H1 (cell line): Measurements from ENCODE around the gene LHFPL6. TPM values are rescaled to one million over a fixed set of nuclear protein-coding genes. Genes with fewer than 3 reads are reported as not detected.

Experiments used
- CTCF ChIA-PET: fragments of 300-600 bp; sonication (Branson Sonifier 250); formaldehyde crosslinking; loops from one replicate; lab custom pipeline; 2021; ENCODE audit not compliant: partially characterized antibody; lab: Charles Lee
- POLR2A ChIA-PET: fragments of 300-600 bp; sonication (Branson Sonifier 250); formaldehyde crosslinking; loops from one replicate; lab custom pipeline; 2021; ENCODE audit warnings: inconsistent platforms; ENCODE audit not compliant: partially characterized antibody; lab: Charles Lee
- DNase-seq, 2 experiments: peaks; one replicate each; pipeline versions ENCODE4 v3.0.0 to v3.0.0-alpha.2; 2010 to 2022; ENCODE audit warnings: low spot score in 2 of 2, low read depth in 1 of 2, mixed read lengths in 1 of 2
- FAIRE-seq: peaks from 2 replicates; lab custom pipeline; 2011; peaks lifted over from hg19 to GRCh38; lab: Jason Lieb, UNC
- H2AFZ ChIP-seq: 2 replicates; pipeline ENCODE4 v1.8.1; 2012; ENCODE audit warnings: low read length, inconsistent platforms
- H2AK5ac ChIP-seq: 2 replicates; pipeline ENCODE4 v1.6.1; 2013; ENCODE audit warnings: low read depth, low read length
- H2BK120ac ChIP-seq: replicated peaks from 2 replicates; pipeline ENCODE3; 2013; ENCODE audit warnings: low read depth, low read length, inconsistent platforms
- H2BK12ac ChIP-seq: 2 replicates; pipeline ENCODE4 v1.6.1; 2013; ENCODE audit warnings: low read depth, low read length
- H2BK15ac ChIP-seq: 2 replicates; pipeline ENCODE4 v1.6.1; 2013; ENCODE audit warnings: low read length
- H2BK20ac ChIP-seq: 2 replicates; pipeline ENCODE4 v1.6.1; 2013; ENCODE audit warnings: low read length
- H2BK5ac ChIP-seq: 2 replicates; pipeline ENCODE4 v1.6.1; 2013; ENCODE audit warnings: low read depth, low read length
- H3K14ac ChIP-seq: 2 replicates; pipeline ENCODE4 v1.6.1; 2013; ENCODE audit warnings: inconsistent platforms; ENCODE audit not compliant: insufficient read length
- H3K18ac ChIP-seq: 2 replicates; pipeline ENCODE4 v1.6.1; 2013; ENCODE audit warnings: low read length; ENCODE audit errors: extremely low read depth
- H3K23ac ChIP-seq: 2 replicates; pipeline ENCODE4 v1.6.1; 2013; ENCODE audit warnings: inconsistent platforms; ENCODE audit not compliant: insufficient read length
- H3K23me2 ChIP-seq: 2 replicates; pipeline ENCODE4 v1.6.1; 2013; ENCODE audit warnings: low read depth, low read length
- H3K27ac ChIP-seq: 2 replicates; pipeline ENCODE4 v1.6.1; 2011; ENCODE audit warnings: low read depth, low read length, inconsistent platforms
- H3K27me3 ChIP-seq, 4 experiments: replicated peaks in 1 of 4; 1 replicate in 1 of 4; 2 replicates in 3 of 4; pipeline versions ENCODE4 v1.6.1 to v1.8.1; 2011 to 2013; ENCODE audit warnings: low read length in 3 of 4, mild to moderate bottlenecking in 3 of 4, inconsistent platforms in 2 of 4, mixed read lengths in 2 of 4, moderate library complexity in 1 of 4; ENCODE audit not compliant: control insufficient read depth in 3 of 4, insufficient read depth in 3 of 4; ENCODE audit errors: extremely low read depth in 1 of 4
- H3K36me3 ChIP-seq, 4 experiments: 2 replicates each; pipeline versions ENCODE4 v1.6.1 to v1.8.1; 2011 to 2013; ENCODE audit warnings: mild to moderate bottlenecking in 4 of 4, low read length in 3 of 4, moderate library complexity in 2 of 4, control low read depth in 1 of 4, inconsistent platforms in 1 of 4; ENCODE audit not compliant: insufficient read depth in 4 of 4, control insufficient read depth in 2 of 4
- H3K4ac ChIP-seq: replicated peaks from 2 replicates; pipeline ENCODE3; 2013; ENCODE audit warnings: low read length, low read depth, mixed read lengths, inconsistent platforms; ENCODE audit not compliant: insufficient read length
- H3K4me1 ChIP-seq, 4 experiments: replicated peaks in 1 of 4; 1 replicate in 1 of 4; 2 replicates in 3 of 4; pipeline versions ENCODE4 v1.6.1 to v1.8.1; 2011 to 2013; ENCODE audit warnings: low read length in 3 of 4, inconsistent platforms in 2 of 4, mixed read lengths in 1 of 4; ENCODE audit not compliant: insufficient read depth in 4 of 4, control insufficient read depth in 3 of 4
- H3K4me2 ChIP-seq, 2 experiments: 2 replicates each; pipeline versions ENCODE4 v1.6.1 to v1.8.1; 2011 to 2013; ENCODE audit warnings: low read depth in 2 of 2, low read length in 2 of 2, control low read depth in 1 of 2, inconsistent platforms in 1 of 2, mild to moderate bottlenecking in 1 of 2; ENCODE audit not compliant: insufficient read depth in 1 of 2
- H3K4me3 ChIP-seq, 4 experiments: fragments of 200-600, 300-600 bp in 1 of 4; sonication (generic), shearing (Covaris generic), sonication (Bioruptor Twin) in 1 of 4; 2 replicates each; pipeline versions ENCODE4 v1.5.1 to v1.8.1; 2011 to 2016; ENCODE audit warnings: low read length in 4 of 4, low read depth in 3 of 4, control low read depth in 2 of 4, inconsistent platforms in 2 of 4, mild to moderate bottlenecking in 2 of 4, mixed read lengths in 1 of 4, moderate library complexity in 1 of 4; ENCODE audit not compliant: insufficient read depth in 2 of 4; ENCODE audit errors: extremely low read depth in 1 of 4
- H3K56ac ChIP-seq: replicated peaks from 2 replicates; pipeline ENCODE3; 2013; ENCODE audit warnings: low read depth, mild to moderate bottlenecking, mixed read lengths, low read length, inconsistent platforms; ENCODE audit not compliant: insufficient read length
- H3K79me1 ChIP-seq: 2 replicates; pipeline ENCODE4 v1.6.1; 2013; ENCODE audit warnings: low read depth, low read length, control low read depth
- H3K79me2 ChIP-seq, 2 experiments: 2 replicates each; pipeline versions ENCODE4 v1.6.1 to v1.8.1; 2012 to 2013; ENCODE audit warnings: low read length in 2 of 2, mild to moderate bottlenecking in 2 of 2, inconsistent platforms in 1 of 2; ENCODE audit not compliant: insufficient read depth in 2 of 2, control insufficient read depth in 1 of 2
- H3K9ac ChIP-seq, 4 experiments: replicated peaks in 1 of 4; 1 replicate in 1 of 4; 2 replicates in 3 of 4; pipeline versions ENCODE4 v1.6.1 to v1.8.1; 2011 to 2013; ENCODE audit warnings: low read depth in 3 of 4, low read length in 3 of 4, control low read depth in 2 of 4, mild to moderate bottlenecking in 2 of 4, moderate library complexity in 2 of 4, inconsistent platforms in 1 of 4; ENCODE audit errors: extremely low read depth in 1 of 4
- H3K9me3 ChIP-seq, 2 experiments: 2 replicates each; pipeline versions ENCODE4 v1.6.1 to v1.8.1; 2012 to 2013; ENCODE audit warnings: mild to moderate bottlenecking in 2 of 2, moderate library complexity in 2 of 2, control low read depth in 1 of 2, inconsistent platforms in 1 of 2, low read depth in 1 of 2, low read length in 1 of 2, mixed read lengths in 1 of 2; ENCODE audit not compliant: insufficient read depth in 2 of 2
- H4K20me1 ChIP-seq, 2 experiments: replicated peaks in 1 of 2; 2 replicates each; pipeline versions ENCODE3 to v1.8.1; 2011 to 2013; ENCODE audit warnings: inconsistent platforms in 2 of 2, low read length in 2 of 2, mild to moderate bottlenecking in 1 of 2; ENCODE audit not compliant: insufficient read depth in 2 of 2, control insufficient read depth in 1 of 2
- H4K5ac ChIP-seq: 2 replicates; pipeline ENCODE4 v1.6.1; 2013; ENCODE audit warnings: low read length, low read depth, mixed read lengths, inconsistent platforms; ENCODE audit not compliant: insufficient read length
- H4K8ac ChIP-seq: 2 replicates; pipeline ENCODE4 v1.8.0; 2013; ENCODE audit warnings: mild to moderate bottlenecking, moderate library complexity, low read length, inconsistent platforms; ENCODE audit not compliant: insufficient read depth; ENCODE audit errors: extremely low read depth
- H4K91ac ChIP-seq: replicated peaks from 2 replicates; pipeline ENCODE3; 2013; ENCODE audit warnings: low read length, mixed read lengths, inconsistent platforms; ENCODE audit not compliant: insufficient read length
- CEBPB ChIP-seq: IDR thresholded peaks from 2 replicates; pipeline ENCODE4 v1.6.1; 2012; ENCODE audit warnings: low read depth, low read length
- CHD1 ChIP-seq: IDR thresholded peaks from 2 replicates; pipeline ENCODE4 v1.6.1; 2012; ENCODE audit warnings: low read depth, low read length, improper control_type of control experiment
- CREB1 ChIP-seq: IDR thresholded peaks from 2 replicates; pipeline ENCODE4 v1.6.1; 2012; ENCODE audit warnings: inconsistent platforms
- CTCF ChIP-seq, 3 experiments: IDR thresholded peaks; 1 replicate in 2 of 3; 2 replicates in 1 of 3; pipeline versions ENCODE4 v1.5.1 to v1.6.1; 2011; ENCODE audit warnings: low read length in 3 of 3, mild to moderate bottlenecking in 3 of 3, inconsistent platforms in 2 of 3, low read depth in 1 of 3, moderate library complexity in 1 of 3; ENCODE audit not compliant: insufficient read depth in 1 of 3; ENCODE audit errors: control extremely low read depth in 1 of 3
- KDM5A ChIP-seq: fragments of 200-600 bp; IDR thresholded peaks from 2 replicates; pipeline ENCODE4 v1.7.1; 2012; ENCODE audit warnings: mild to moderate bottlenecking, low read length, inconsistent platforms, mixed read lengths
- POLR2A ChIP-seq, 2 experiments: IDR thresholded peaks; 1 replicate in 1 of 2; 2 replicates in 1 of 2; pipeline ENCODE4 v1.6.1; 2011; ENCODE audit warnings: low read depth in 2 of 2, low read length in 2 of 2, mild to moderate bottlenecking in 2 of 2; ENCODE audit errors: control extremely low read depth in 1 of 2
- POLR2AphosphoS5 ChIP-seq: IDR thresholded peaks from 2 replicates; pipeline ENCODE4 v1.6.1; 2011; ENCODE audit warnings: low read depth, low read length
- POU5F1 ChIP-seq: IDR thresholded peaks from 2 replicates; pipeline ENCODE4 v1.6.1; 2011; ENCODE audit warnings: low read depth, mild to moderate bottlenecking, low read length, moderate library complexity
- SAP30 ChIP-seq: fragments of 300-600 bp; sonication (generic); IDR thresholded peaks from 2 replicates; pipeline ENCODE4 v1.7.1; 2012; ENCODE audit warnings: low read length, moderate library complexity, mild to moderate bottlenecking, inconsistent platforms; ENCODE audit not compliant: insufficient read depth, insufficient replicate concordance
- SIX5 ChIP-seq: IDR thresholded peaks from 2 replicates; pipeline ENCODE4 v1.6.1; 2011; ENCODE audit warnings: mild to moderate bottlenecking, low read depth, low read length
- SP2 ChIP-seq: IDR thresholded peaks from 2 replicates; pipeline ENCODE4 v1.6.1; 2012; ENCODE audit warnings: mild to moderate bottlenecking, low read length, inconsistent platforms
- SUZ12 ChIP-seq: fragments of 200-600 bp; sonication (generic); IDR thresholded peaks from 2 replicates; pipeline ENCODE4 v1.6.1; 2012; ENCODE audit warnings: mild to moderate bottlenecking, inconsistent platforms, low read length, moderate library complexity, mixed read lengths
- TEAD4 ChIP-seq: IDR thresholded peaks from 2 replicates; pipeline ENCODE4 v1.6.1; 2012; ENCODE audit warnings: low read depth, low read length, inconsistent platforms, mixed read lengths
- ZNF274 ChIP-seq: IDR thresholded peaks from 2 replicates; pipeline ENCODE4 v1.7.0; 2012; ENCODE audit warnings: low read length, borderline replicate concordance; ENCODE audit errors: extremely low read depth
- WGBS, 2 experiments: shearing (Covaris generic) in 1 of 2; methylation state at CpG; one replicate each; pipeline versions ENCODE4 v1.1.6 to v1.1.7; 2013 to 2015; ENCODE audit warnings: low lambda C conversion rate in 2 of 2, mixed read lengths in 2 of 2, inconsistent platforms in 1 of 2, low coverage in 1 of 2, missing lambda C conversion rate in 1 of 2; ENCODE audit not compliant: insufficient replicate concordance in 2 of 2, insufficient coverage in 1 of 2, insufficient read length in 1 of 2; ENCODE audit errors: extremely low coverage in 1 of 2, missing lambda C conversion rate in 1 of 2; 5-methylcytosine and 5-hydroxymethylcytosine counted together
- polyA plus RNA-seq, 7 experiments: library from polyadenylated mRNA; depleted of rRNA in 3 of 7; stranded (reverse) in 5 of 7; unstranded in 2 of 7; fragments of >200 nt in 5 of 7; fragments of 200-250 nt in 2 of 7; gene quantifications; 1 replicate in 5 of 7; 2 replicates in 1 of 7; 4 replicates in 1 of 7; pipeline versions ENCODE4 v1.2.1 to v1.2.3, GENCODE V29; 2011 to 2013; ENCODE audit warnings: missing spikeins in 2 of 7, mixed read lengths in 2 of 7
- total RNA-seq: library from RNA; stranded (reverse); fragmentation: NEBNext Ultra II Directional; extraction: Animal tissue kit (Norgen Biotek cat#: 25700); gene quantifications from 2 replicates; pipeline ENCODE4 v1.2.1, GENCODE V29; 2021

LHFPL6 gene
- total and polyA plus RNA-seq, 2 of the 8 experiments (the other 6 are each of a cell fraction or from before 2014, with no cell fraction given): 7.6 to 17.0 TPM

- H3K23me2 ChIP-seq: no peaks in the 10 kb centered on the region
- no peak overlapping the region for H2AK5ac ChIP-seq
- no peaks in the 10 kb centered on the region for H3K79me2 ChIP-seq
- FAIRE-seq (no peak), DNase-seq (no peak)
- H2BK5ac ChIP-seq: no peak overlapping the region
- H3K18ac ChIP-seq: no peak overlapping the region
- H3K4ac ChIP-seq: no peak overlapping the region
- ChIA-PET CTCF (interaction anchor here (1.0 to 3.1 kb wide), 7 partner anchors 9 to 393 kb away, joined by 3 to 15 read pairs (median 4); no protein-coding TSS in a partner anchor), POLR2A (interaction anchor here (1.6 to 1.8 kb wide), 2 partner anchors 9 to 11 kb away, joined by 4 to 5 read pairs; no protein-coding TSS in a partner anchor)
- H3K4me2 ChIP-seq: no peak overlapping the region
- H3K14ac ChIP-seq: no peak overlapping the region
- H4K91ac ChIP-seq: no peak overlapping the region
- no peak overlapping the region for H3K4me3 ChIP-seq
- no peak overlapping the region for H2BK120ac ChIP-seq
- H3K4me1 ChIP-seq: peaks cover 0 to 2% (median 0%) of the 10 kb centered on the region in 4 experiments; a peak in 1 of 7 replicates
- H3K27ac ChIP-seq: no peak overlapping the region
- H4K5ac ChIP-seq: no peak overlapping the region
- no peaks in the 10 kb centered on the region for H3K36me3 ChIP-seq
- H3K23ac ChIP-seq: no peak overlapping the region
- 92% methylated on average over 7 of the region's 7 CpGs; no CpG with 5 or more reads in 1 of the 2 experiments for whole genome bisulfite sequencing, 2 experiments
- H3K79me1 ChIP-seq: no peaks in the 10 kb centered on the region
- no peak overlapping the region for H2BK20ac ChIP-seq
- no peak overlapping the region for H2BK12ac ChIP-seq
- H3K56ac ChIP-seq: no peak overlapping the region
- no peak overlapping the region for H4K8ac ChIP-seq
- H3K9ac ChIP-seq: no peak overlapping the region
- no peaks in the 10 kb centered on the region for H3K9me3 ChIP-seq
- no peaks in the 10 kb centered on the region; a peak in 1 of 7 replicates for H3K27me3 ChIP-seq
- no peak overlapping the region for H2AFZ ChIP-seq
- H2BK15ac ChIP-seq: no peak overlapping the region
- no peaks in the 10 kb centered on the region for H4K20me1 ChIP-seq
- TF ChIP-seq CREB1 (no peak), SAP30 (no peak), CHD1 (no peak), SP2 (no peak), CTCF (IDR thresholded peaks at IDR 0.05; ENCODE audit: control extremely low read depth in 1 of 3, insufficient read depth in 1 of 3, low read depth in 1 of 3, low read length in 3 of 3) (no peak), SUZ12 (no peak), KDM5A (no peak), POLR2AphosphoS5 (no peak), ZNF274 (no peak), POLR2A (IDR thresholded peaks at IDR 0.05; ENCODE audit: control extremely low read depth in 1 of 2, low read depth in 2 of 2, low read length in 2 of 2) (no peak), SIX5 (no peak), CEBPB (no peak), TEAD4 (no peak), POU5F1 (no peak)
Observed at GRCh38 chr13:39536906-39537305, 66.1 kb downstream of the LHFPL6 start.
